ENCODE data around the gene ANKS1B. TPM values are rescaled to one million over a fixed set of nuclear protein-coding genes. Genes with fewer than 3 reads are reported as not detected.

ANKS1B gene
- total RNA-seq, 1 experiment from 2014 or later = 9.7 TPM

DNA sequence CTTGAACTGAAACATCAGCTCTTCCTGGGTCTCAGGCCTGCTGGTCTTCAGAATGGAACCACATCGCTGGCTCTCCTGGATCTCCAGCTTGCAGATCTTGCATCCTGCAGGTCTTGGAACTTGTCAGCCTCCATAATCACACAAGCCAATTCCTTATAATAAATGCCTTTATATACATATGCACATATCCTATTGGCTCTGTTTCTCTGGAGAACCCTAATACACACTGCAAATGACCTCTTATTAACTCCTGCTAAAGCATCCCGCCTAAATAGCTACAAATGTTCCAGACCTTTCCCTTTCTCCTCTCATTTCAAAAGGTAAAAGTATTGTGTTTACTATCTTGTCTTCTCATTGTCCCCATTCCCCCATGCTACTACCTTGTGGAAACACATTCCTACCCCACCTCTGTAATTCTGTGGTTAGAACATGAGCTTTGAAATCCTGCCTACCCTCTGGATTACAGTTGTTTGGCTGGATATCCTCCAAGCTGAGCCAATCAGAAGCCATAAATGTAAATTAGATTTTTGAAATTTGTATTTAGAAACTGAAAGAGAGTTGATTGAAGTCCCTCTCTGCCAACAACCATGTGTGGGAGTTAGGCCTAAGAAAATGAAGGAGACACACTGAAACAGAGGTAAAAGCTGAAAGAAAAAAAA is 58.1 kb downstream of the ANKS1B start:
- H3K9me3 ChIP-seq (ENCODE audit: control insufficient read depth, insufficient read depth, low read depth, low read length) = no peaks in the 10 kb centered on the region
- no peak overlapping the region for H3K4me3 ChIP-seq (ENCODE audit: low read depth in 2 of 2, low read length in 2 of 2)
- CTCF ChIA-PET = no interaction called here
- in situ Hi-C loops (cut with HindIII; ENCODE audit: low pct_unique_long_range_greater_than_20kb, low sequenced_read_pairs) (no loop called here), intact Hi-C loops (cut with micrococcal nuclease; ENCODE audit: unreplicated experiment) (no loop called here)
- no TSS peak for BruUV-seq (replicated peaks)
- POLR2A ChIA-PET = no interaction called here
- no peaks in the 10 kb centered on the region for H3K27me3 ChIP-seq (ENCODE audit: control insufficient read depth, insufficient read depth, low read length)
- no peaks in the 10 kb centered on the region for H3K4me1 ChIP-seq (ENCODE audit: control insufficient read depth, insufficient read depth, low read length)
- no peak overlapping the region for H3K27ac ChIP-seq (ENCODE audit: low read length)
- ATAC-seq (no peak), DNase-seq (ENCODE audit: low read depth, low spot score) (no peak)
- TF ChIP-seq POLR2AphosphoS5 (IDR thresholded peaks at IDR 0.05; ENCODE audit: low read depth, low read length) = no peak
- TF ChIP-seq TCF7L2 (IDR thresholded peaks at IDR 0.05; ENCODE audit: low read depth, low read length) = no peak
- TF ChIP-seq, protein P1, sequence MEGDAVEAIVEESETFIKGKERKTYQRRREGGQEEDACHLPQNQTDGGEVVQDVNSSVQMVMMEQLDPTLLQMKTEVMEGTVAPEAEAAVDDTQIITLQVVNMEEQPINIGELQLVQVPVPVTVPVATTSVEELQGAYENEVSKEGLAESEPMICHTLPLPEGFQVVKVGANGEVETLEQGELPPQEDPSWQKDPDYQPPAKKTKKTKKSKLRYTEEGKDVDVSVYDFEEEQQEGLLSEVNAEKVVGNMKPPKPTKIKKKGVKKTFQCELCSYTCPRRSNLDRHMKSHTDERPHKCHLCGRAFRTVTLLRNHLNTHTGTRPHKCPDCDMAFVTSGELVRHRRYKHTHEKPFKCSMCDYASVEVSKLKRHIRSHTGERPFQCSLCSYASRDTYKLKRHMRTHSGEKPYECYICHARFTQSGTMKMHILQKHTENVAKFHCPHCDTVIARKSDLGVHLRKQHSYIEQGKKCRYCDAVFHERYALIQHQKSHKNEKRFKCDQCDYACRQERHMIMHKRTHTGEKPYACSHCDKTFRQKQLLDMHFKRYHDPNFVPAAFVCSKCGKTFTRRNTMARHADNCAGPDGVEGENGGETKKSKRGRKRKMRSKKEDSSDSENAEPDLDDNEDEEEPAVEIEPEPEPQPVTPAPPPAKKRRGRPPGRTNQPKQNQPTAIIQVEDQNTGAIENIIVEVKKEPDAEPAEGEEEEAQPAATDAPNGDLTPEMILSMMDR (IDR thresholded peaks at IDR 0.05) = no peak
- TF ChIP-seq SIN3A (IDR thresholded peaks at IDR 0.05; ENCODE audit: borderline replicate concordance, insufficient read depth, low read depth, low read length) = no peak
- TF ChIP-seq, protein P2, sequence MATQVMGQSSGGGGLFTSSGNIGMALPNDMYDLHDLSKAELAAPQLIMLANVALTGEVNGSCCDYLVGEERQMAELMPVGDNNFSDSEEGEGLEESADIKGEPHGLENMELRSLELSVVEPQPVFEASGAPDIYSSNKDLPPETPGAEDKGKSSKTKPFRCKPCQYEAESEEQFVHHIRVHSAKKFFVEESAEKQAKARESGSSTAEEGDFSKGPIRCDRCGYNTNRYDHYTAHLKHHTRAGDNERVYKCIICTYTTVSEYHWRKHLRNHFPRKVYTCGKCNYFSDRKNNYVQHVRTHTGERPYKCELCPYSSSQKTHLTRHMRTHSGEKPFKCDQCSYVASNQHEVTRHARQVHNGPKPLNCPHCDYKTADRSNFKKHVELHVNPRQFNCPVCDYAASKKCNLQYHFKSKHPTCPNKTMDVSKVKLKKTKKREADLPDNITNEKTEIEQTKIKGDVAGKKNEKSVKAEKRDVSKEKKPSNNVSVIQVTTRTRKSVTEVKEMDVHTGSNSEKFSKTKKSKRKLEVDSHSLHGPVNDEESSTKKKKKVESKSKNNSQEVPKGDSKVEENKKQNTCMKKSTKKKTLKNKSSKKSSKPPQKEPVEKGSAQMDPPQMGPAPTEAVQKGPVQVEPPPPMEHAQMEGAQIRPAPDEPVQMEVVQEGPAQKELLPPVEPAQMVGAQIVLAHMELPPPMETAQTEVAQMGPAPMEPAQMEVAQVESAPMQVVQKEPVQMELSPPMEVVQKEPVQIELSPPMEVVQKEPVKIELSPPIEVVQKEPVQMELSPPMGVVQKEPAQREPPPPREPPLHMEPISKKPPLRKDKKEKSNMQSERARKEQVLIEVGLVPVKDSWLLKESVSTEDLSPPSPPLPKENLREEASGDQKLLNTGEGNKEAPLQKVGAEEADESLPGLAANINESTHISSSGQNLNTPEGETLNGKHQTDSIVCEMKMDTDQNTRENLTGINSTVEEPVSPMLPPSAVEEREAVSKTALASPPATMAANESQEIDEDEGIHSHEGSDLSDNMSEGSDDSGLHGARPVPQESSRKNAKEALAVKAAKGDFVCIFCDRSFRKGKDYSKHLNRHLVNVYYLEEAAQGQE (IDR thresholded peaks at IDR 0.05; ENCODE audit: insufficient read depth in 1 of 2, low read depth in 2 of 2, low read length in 1 of 2) = no peak
- H3K36me3 ChIP-seq (ENCODE audit: control insufficient read depth, insufficient read depth, low read length) = no peaks in the 10 kb centered on the region

DNA sequence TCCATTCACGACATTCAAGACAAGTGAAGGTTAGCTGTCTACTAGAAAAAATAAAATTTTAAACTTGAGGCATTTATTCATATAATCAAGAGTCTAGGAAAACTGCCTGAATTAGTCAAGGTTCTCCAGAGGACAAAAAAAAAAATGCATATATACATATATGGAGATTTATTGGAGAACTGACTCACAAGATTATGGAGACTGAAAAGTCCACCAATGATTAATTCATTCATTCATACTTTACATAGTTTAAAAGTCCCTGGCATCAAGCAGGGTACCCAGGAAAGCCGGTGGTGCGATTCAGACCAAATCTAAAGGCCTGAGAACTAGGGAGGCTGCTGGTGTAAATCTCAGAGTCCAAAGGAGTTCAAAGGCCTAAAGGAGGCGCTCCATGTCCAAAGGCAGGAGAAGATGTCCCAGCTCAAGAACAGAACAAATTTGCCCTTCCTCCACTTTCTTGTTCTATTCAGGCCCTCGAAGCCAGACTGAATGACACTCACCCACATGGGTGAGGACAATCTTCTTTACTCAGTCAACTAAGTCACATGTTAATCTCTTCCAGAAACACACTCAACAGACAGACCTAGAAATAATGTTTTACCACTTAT is 64.3 kb downstream of the ANKS1B start:
- TF ChIP-seq, protein P2 (IDR thresholded peaks at IDR 0.05; ENCODE audit: insufficient read depth in 1 of 2, low read depth in 2 of 2, low read length in 1 of 2) = no peak
- TF ChIP-seq, protein P1 (IDR thresholded peaks at IDR 0.05) = 0 out of 2 replicates have a peak, but pooled peaks have one; percentile 9
- no peak for TF ChIP-seq TCF7L2 (IDR thresholded peaks at IDR 0.05; ENCODE audit: low read depth, low read length)
- ChIA-PET POLR2A (no interaction called here), CTCF (no interaction called here)
- DNase-seq (ENCODE audit: low read depth, low spot score) = no peak
- Histone ChIP-seq H3K27me3 (ENCODE audit: control insufficient read depth, insufficient read depth, low read length) (no peaks in the 10 kb centered on the region), H3K27ac (ENCODE audit: low read length) (no peak overlapping the region), H3K36me3 (ENCODE audit: control insufficient read depth, insufficient read depth, low read length) (no peaks in the 10 kb centered on the region), H3K4me1 (ENCODE audit: control insufficient read depth, insufficient read depth, low read length) (no peaks in the 10 kb centered on the region), H3K4me3 (ENCODE audit: low read depth in 2 of 2, low read length in 2 of 2) (no peak overlapping the region), H3K9me3 (ENCODE audit: control insufficient read depth, insufficient read depth, low read depth, low read length) (no peaks in the 10 kb centered on the region)
- BruUV-seq (replicated peaks) = no TSS peak
- in situ Hi-C loops (cut with HindIII; ENCODE audit: low pct_unique_long_range_greater_than_20kb, low sequenced_read_pairs) = no loop called here
- intact Hi-C loops (cut with micrococcal nuclease; ENCODE audit: unreplicated experiment) = no loop called here
- ATAC-seq = no peak
